GM21447 (cell line): ENCODE results near the gene PTH2R.
"Not testable (repeated sequence)": the region's sequence is repeated elsewhere in the genome, so short reads cannot be mapped to it uniquely, and the experiment has no call there.

ENCODE experiments used
- ATAC-seq: cut with Tn5 transposase; IDR thresholded peaks from one replicate; pipeline ENCODE4 v1.9.1; 2021; ENCODE audit not compliant: unreplicated experiment

Gene PTH2R

DNA sequence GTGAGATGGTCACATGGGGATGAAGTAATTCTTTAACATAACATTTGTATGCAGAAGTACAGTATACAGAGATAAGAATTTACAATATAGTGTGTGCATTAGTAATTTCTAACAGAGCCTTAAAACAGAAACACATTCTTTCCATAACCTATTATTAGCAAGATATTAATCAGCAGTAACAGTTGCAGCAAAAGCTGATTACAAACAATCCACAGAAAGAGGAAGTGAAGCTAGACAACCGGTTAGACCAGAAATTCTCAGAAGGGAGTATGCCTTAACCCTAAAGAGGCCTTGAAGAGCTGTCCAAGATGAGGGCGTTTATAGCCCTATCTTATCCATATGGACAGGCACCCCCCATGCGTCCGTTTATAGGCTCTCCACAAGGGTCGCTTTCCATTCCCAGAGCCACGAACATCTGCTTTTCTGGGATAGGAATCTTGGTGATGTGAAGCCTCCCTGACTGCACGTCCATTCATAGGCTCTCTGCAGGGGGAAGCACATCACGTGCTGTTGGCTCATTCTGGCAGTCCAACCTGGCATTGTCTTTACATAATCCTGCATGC lies 75.9 kb downstream of the PTH2R start:
- ATAC-seq: not testable (repeated sequence)

DNA sequence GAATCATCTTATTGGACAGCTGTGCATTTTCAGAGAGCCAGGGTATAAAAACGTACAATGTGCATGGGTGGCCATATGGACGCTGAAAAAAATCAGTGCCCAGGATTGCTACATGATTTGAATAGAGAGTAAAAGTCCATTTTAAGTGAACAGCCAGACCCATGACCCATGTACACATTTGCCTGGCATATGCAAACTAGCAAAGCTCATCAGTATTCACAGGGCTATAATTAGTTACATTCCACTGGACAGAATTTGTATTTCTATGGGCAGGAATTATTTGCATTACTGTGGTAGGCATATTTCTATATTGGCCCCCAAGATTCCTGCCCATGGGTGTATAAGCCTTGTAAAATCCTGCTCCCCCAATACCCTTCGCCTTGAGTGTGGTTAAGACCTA lies 78.8 kb downstream of the PTH2R start:
- ATAC-seq: no peak

DNA sequence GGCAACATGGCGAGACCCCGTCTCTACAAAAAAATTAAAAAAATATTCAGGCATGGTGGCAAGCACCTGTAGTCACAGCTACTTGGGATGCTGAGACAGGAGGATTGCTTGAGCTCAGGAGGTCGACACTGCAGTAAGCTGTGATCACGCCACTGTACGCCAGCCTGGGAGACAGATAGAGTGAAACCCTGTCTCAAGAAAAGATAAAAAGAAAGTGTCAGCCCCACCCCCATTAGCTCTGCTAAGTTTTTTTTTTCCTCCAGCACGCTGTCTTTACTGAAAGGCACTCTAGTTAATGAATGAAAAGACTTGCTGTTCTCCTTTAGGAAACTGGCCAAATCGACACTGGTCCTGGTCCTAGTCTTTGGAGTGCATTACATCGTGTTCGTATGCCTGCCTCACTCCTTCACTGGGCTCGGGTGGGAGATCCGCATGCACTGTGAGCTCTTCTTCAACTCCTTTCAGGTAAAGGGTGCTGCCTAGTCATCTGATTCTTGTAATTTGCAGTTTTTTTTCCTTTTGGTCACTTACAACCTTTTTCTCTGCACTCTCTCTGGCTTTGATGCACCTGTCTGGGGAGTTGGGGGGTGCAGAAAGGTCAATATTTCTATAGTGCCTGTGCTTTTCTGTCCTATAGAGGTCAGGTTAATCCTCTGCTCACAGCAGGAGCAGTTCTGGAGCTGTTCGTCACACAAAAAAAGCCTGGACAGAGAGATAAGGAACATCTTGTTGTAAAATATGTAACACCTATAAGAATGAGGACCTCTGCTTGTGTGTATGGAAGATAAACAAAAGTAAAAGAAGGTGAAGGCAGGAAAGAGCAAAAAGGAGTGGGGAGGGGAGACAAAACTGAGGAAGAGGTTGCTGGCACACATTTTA lies 82.3 kb downstream of the PTH2R start:
- no peak for ATAC-seq

DNA sequence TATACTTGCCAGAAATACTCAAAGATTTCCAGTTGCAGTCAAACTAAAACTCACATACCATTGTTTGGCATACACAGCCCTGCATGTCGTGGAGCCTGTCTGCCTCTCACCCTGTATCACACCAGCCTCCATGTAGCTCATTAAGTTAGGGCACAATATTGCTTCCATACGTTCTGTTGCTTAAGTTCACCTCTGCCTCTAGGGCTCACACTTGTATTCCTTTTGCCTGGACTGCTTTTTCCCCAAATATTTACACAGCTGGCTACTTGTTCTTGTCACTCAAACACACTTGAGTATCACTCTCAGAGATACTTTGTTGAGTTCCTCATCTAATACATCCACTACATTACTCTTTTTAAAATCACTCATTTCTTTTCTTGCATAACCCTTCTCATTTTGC lies 83.1 kb downstream of the PTH2R start:
- no peak for ATAC-seq

DNA sequence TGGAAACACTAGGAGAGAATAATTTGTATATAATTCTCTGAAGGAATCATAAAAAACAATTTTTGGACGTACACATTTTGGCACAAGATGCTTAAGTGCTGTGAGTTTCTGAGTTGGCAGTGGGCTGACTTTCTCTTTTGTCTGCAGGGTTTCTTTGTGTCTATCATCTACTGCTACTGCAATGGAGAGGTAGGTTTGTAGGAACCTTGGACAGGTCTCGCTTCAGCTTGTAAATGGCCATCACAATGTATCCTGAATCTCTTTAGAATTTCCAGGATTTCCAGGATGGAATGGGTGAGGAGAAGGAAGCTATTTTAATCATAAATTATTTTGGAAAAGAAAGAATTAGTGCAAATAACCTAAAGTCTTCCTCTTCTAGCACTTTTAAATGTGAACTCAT lies 83.9 kb downstream of the PTH2R start:
- no peak for ATAC-seq

DNA sequence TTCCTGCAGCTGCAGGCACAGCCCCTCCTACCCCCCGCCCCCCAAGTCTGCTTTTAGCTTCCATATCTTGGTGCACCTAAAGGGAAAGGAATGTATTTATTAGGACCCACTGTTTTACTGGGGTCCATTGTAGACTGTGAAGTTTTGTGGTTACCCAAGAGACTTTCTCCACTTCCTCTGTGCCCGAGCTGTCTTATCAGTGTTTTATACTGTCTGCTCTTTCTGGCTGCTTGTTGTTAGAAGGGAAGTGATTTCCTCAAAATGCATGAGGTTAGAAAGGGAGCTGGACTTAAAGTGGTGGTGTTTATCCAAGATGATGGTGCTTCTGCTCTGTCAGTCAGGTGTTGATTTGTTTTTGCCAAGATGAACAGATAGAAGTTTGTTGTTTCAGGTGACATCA lies 85.0 kb downstream of the PTH2R start:
- ATAC-seq: no peak

DNA sequence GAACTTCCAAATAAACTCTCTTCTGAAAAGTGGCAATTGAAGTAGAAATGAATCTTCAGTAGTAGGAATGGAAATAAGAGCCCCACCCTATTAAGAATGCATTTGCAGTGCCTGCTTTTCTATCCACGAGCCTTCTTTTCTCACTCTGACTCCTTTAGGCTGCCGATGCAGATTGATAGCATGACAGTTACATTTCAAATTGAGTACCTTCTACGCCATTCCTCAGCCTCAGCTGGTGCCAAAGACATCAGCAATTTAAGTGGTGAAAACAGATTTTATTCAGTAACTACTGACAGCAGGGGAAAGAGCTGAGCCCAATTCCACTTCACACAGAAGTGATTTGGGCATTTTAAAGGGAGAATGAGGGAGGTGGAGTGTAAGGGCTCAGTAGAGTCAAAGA lies 85.5 kb downstream of the PTH2R start:
- ATAC-seq: no peak

DNA sequence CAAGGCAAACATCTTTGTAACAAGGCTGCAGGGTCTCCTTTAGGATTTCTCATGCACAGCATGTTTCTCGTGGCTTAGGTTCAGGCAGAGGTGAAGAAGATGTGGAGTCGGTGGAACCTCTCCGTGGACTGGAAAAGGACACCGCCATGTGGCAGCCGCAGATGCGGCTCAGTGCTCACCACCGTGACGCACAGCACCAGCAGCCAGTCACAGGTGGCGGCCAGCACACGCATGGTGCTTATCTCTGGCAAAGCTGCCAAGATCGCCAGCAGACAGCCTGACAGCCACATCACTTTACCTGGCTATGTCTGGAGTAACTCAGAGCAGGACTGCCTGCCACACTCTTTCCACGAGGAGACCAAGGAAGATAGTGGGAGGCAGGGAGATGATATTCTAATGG lies 86.6 kb downstream of the PTH2R start:
- no peak for ATAC-seq

DNA sequence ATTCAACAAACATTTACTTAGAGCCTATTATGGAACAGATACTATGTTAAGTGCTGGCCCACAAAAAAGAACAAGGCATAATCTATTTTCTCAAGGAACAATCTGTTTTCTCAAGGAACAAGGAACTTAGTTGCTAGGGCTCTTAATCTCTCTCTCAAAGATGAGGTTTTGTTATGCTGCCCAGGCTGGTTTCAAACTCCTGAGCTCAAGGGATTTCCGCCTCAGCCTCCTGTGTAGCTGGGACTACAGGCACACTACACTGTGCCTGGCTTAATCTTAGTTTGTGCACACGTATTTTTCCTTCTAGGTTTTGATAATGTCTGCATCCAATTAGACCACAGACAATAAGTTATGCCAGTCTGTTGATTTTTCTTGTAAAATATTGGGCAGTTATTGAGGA lies 89.5 kb downstream of the PTH2R start:
- no peak for ATAC-seq

DNA sequence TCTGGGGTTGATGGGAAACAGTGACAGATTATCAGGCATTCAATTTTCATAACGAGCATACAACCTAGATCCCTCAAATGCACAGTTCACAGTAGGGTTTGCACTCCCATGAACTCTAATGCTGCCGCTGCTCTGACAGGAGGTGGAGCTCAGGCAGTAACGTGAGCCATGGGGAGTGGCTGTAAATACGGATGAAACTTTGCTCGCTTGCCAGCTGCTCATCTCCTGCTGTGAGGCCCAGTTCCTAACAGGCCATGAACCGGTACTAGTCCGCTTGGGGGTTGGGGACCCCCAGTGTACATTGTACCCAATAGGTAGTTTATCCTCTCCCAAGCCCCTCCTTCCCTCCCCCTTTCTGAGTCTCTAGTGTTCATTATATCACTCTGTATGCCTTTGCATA lies 94.6 kb downstream of the PTH2R start:
- ATAC-seq: no peak

DNA sequence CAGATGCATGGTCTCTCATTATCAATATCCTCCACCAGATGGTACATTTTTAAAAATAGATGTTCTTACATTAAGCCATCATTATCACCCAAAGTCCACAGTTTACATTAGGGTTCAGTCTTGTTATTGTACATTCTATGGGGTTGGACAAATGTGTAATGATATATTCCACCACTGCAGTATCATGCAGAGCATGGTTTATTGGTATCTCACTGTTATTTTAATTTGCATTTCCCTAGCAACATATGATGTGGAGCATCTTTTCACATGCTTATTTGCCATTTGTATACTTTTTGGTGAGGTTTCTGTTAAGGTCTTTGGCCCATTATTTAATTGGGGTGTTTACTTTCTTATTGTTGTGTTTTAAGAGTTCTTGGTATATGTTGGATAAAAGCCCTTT lies 95.7 kb downstream of the PTH2R start:
- ATAC-seq: no peak

DNA sequence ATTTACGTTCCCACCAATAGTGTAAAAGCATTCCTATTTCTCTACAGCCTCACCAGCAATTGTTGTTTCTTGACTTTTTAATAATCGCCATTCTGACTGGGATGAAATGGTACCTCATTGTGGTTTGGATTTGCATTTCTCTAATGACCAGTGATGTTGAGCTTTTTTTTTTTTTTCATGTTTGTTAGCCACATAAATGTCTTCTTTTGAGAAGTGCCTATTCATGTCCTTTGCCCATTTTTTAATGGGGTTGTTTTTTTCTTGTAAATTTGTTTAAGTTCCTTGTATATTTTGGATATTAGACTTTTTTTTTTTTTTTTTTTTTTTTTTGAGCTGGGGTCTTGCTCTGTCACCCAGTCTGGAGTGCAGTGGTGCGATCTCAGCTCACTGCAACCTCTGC lies 98.8 kb downstream of the PTH2R start:
- not testable (repeated sequence) for ATAC-seq

DNA sequence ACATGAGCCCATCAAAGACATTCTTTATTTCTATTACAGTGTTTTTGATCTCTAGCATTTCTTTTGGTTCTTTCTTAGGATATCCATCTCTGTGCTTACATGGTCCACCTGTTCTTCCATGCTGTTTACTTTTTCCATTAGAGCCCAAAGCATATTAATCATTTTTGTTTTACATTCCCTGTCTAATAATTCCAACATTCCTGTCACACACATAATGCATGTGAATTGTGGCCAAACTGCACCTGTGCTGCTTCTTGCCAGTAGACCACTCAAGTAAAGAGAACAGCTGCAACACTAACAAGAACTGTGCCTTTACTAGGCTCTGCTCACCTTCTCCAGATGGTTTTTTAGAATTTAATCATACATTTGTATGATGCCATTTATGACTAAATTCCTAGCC lies 103.0 kb downstream of the PTH2R start:
- ATAC-seq: no peak

DNA sequence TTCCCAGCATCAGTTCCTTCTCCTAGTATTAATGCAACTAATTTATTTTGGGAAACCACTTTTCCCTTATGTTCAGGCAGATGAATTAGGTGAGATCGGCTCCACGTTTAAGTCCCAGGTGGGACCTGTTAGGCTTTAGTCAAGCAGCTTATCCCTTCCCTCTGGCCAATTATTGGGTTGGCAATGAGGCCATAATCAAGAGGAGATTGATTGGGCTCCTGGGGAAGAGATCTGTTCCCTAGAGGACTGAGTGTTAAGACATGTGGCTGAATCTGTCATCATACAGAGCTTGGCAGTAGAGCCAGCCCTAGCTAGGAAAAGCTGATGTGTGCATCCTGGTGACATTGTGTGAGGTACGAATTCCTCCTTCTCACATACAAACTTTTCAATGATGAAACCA lies 104.4 kb downstream of the PTH2R start:
- ATAC-seq: no peak

DNA sequence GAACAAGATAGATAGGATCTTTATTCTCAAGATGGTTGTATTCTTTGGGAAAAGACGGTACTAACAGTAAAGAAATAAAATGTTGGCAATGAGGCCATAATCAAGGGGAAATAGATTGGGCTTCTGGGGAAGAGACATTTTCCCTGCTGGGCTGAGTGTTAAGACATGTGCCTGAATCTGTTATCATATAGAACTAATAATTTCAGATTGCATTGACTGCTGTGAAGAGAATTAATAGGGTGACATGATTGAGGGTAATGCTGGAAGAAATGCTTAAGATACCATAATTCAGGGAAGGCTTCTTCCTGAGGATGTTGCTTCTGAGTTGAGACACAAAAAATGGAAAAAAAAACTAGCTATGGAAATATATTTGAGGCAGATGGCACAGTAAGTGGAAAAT lies 105.0 kb downstream of the PTH2R start:
- ATAC-seq: no peak

DNA sequence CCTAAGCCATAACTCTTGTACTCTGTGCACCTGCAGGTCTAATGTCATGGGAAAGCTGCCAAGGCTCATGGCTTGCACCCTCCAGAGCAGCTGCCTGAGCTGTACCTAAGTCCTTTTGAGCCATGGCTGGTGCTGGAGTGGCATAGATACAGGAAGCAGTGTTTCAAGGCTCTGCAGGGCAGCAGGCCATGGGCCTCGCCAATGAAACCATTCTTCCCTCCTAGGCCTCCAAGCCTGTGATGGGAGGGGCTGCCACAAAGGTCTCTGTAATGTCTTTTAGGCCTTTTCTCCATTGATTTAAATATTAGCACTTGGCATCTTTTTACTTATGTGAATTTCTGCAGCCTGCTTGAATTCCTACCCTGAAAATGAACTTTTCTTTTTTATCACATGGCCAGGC lies 108.5 kb downstream of the PTH2R start:
- ATAC-seq: no peak

DNA sequence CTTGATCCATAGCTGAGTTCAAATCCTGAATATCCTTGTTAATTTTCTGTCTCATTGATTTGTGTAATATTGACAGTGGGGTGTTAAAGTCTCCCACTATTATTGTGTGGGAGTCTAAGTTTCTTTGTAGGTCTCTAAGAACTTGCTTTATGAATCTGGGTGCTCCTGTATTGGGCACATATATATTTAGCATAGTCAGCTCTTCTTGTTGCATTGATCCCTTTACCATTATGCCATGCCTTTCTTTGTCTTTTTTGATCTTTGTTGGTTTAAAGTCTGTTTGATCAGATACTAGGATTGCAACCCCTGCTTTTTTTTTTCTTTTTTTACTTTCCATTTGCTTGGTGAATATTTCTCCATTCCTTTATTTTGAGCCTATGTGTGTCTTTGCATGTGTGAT lies 116.5 kb downstream of the PTH2R start:
- not testable (repeated sequence) for ATAC-seq

DNA sequence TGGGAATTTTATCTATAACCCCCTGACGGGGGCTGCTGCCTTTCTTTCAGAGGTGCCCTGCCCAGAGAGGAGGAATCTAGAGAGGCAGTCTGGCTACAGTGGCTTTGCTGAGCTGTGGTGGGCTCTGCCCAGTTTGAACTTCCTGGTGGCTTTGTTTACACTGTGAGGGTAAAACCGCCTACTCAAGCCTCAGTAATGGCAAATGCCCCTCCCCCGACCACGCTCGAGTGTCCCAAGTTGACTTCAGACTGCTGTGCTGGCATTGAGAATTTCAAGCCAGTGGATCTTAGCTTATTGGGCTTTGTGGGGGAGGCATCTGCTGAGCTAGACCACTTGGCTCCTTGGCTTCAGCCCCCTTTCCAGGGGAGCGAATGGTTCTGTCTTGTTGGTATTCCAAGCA lies 118.6 kb downstream of the PTH2R start:
- not testable (repeated sequence) for ATAC-seq

DNA sequence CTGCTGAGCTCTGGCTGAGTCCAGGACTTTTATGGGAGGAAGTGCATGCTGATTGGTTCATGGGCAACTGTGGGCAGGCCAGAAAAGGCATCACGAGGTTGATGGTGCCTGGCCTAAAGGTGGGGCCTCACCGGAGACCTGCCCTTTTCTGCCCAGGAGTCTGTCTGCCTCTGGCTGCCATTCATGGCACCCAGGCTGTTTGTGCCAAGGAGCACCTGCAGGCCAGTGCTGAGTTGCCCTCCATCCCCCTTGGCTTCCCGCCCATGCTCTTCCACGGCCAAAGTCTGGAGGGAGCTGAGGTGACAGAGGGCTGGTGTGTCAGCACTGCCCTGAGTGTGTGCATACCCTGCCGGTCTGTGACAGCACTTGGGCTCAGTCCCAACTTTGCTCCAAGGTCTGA lies 123.2 kb downstream of the PTH2R start:
- no peak for ATAC-seq

DNA sequence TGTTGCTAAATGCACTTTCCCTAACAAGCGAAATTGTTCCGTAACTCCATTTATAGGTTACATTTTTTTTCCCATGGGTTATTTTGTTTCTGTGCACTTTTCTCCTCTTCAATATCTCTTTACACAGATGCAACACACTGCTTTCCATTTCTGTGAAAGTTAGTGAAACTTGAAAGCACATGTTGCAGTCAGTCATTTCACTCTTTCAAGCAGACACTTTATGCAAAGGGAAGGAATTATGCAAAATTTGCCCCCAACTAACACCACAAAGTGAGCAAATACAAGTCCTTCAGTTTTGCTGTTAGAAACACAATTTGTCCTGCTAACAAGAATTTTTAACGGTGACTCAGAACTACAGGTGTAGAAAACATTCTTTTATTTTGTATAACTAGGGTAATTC lies 124.8 kb downstream of the PTH2R start:
- no peak for ATAC-seq

DNA sequence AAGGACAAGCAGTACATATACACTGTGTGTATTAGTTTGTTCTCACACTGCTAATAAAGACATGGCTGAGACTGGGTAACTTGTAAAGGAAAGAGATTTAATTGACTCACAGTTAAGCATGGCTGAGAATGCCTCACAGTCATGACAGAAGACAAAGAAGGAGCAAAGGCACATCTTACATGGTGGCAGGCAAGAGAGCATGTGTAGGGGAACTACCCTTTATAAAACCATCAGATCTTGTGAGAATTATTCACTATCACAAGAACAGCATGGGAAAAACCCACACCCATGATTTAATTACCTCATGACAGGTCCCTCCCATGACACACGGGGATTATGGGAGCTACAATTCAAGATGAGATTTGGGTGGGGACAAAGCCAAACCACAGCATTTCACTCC lies 129.0 kb downstream of the PTH2R start:
- ATAC-seq: not testable (repeated sequence)

DNA sequence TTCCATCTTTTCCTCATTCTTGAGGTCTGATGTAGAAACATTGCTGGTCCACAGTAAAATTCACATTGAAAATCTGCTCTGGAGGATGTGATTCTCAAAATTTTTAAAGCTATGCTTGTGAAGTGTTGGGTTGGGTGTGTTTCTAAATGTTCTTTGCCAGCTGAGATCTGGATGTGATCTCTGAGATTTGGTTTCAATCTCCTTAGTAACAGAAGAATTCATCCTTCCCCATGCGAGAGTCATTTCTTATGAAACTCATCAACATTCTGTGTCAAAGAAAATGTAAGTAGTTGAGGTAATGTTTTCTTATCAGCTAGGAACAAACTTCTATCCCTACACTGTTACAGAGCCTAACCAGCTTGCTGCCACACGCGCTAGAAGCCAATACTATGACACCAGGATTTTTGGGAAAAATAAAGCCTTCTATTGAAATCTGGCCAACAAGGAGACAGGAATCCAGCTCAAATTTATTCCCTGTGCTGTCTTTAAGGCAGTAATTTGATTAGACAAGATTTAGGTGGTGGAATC lies 134.9 kb downstream of the PTH2R start:
- ATAC-seq: no peak
